Measurements from ENCODE around the gene SYTL3.

The SYTL3 gene

DNA sequence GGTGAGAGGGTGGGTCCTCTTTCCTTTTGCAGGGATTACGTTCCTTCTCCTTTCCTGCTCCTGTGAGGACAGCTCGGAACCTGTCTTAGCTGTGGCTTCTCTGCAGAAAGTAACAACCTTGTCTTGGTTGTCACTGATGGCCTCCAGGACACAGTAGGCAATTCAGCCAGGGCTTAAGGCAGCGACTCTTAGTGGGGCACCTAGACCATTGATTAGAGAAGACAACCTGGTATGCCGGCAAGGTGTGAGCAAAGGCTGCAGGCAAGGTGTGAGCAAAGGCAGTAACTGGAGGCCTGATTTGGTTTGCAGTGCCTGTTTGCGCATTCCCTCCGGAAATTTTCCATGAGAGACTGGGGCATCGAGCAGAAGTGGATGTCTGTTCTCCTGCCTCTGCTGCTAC is 42.9 kb upstream of the SYTL3 start:
- ChIA-PET POLR2A (no interaction called here), CTCF (interaction anchor here (1.0 to 1.7 kb wide), 2 partner anchors 386 to 392 kb away, joined by 3 to 4 read pairs; no protein-coding TSS in a partner anchor)
- no peak for DNase-seq (ENCODE audit: extremely low spot score)
- TF ChIP-seq TARDBP (IDR thresholded peaks at IDR 0.05) (no peak), ARNT (IDR thresholded peaks at IDR 0.05) (no peak), FOXK2 (IDR thresholded peaks at IDR 0.05) (no peak), SUZ12 (IDR thresholded peaks at IDR 0.05) (no peak), FOXM1 (IDR thresholded peaks at IDR 0.05; ENCODE audit: borderline replicate concordance) (no peak), ELF4 (IDR thresholded peaks at IDR 0.05) (no peak), CTBP1 (IDR thresholded peaks at IDR 0.05; ENCODE audit: borderline replicate concordance) (no peak), BHLHE40 (IDR thresholded peaks at IDR 0.05; ENCODE audit: borderline replicate concordance) (no peak), FOXA1 (IDR thresholded peaks at IDR 0.05) (no peak), SP1 (IDR thresholded peaks at IDR 0.05) (no peak), L3MBTL2 (conservative IDR thresholded peaks at IDR 0.05) (no peak)

- DNase-seq (ENCODE audit: extremely low spot score), result no peak
- ChIA-PET POLR2A (no interaction called here), CTCF (interaction anchor here (1.0 to 1.7 kb wide), 2 partner anchors 387 to 393 kb away, joined by 3 to 4 read pairs; no protein-coding TSS in a partner anchor)
- TF ChIP-seq TARDBP (IDR thresholded peaks at IDR 0.05), result no peak
- no peak for TF ChIP-seq SP1 (IDR thresholded peaks at IDR 0.05)
- no peak for TF ChIP-seq HDGF (IDR thresholded peaks at IDR 0.05; ENCODE audit: borderline replicate concordance)
- no peak for TF ChIP-seq L3MBTL2 (conservative IDR thresholded peaks at IDR 0.05)
- no peak for TF ChIP-seq CTBP1 (IDR thresholded peaks at IDR 0.05; ENCODE audit: borderline replicate concordance)
- no peak for TF ChIP-seq LEF1 (IDR thresholded peaks at IDR 0.05; ENCODE audit: borderline replicate concordance)
- no peak for TF ChIP-seq ELF4 (IDR thresholded peaks at IDR 0.05)
- TF ChIP-seq PKNOX1 (IDR thresholded peaks at IDR 0.05), result no peak
- TF ChIP-seq SUZ12 (IDR thresholded peaks at IDR 0.05), result no peak
- no peak for TF ChIP-seq FOXK2 (IDR thresholded peaks at IDR 0.05)
- TF ChIP-seq FOXM1 (IDR thresholded peaks at IDR 0.05; ENCODE audit: borderline replicate concordance), result no peak
- no peak for TF ChIP-seq BHLHE40 (IDR thresholded peaks at IDR 0.05; ENCODE audit: borderline replicate concordance)
- TF ChIP-seq FOXA1 (IDR thresholded peaks at IDR 0.05), result no peak
- TF ChIP-seq ARNT (IDR thresholded peaks at IDR 0.05), result no peak
- no peak for TF ChIP-seq ZNF384 (IDR thresholded peaks at IDR 0.05)
Observed at GRCh38 chr6:158607411-158608170, 42.3 kb upstream of the SYTL3 start.

DNA sequence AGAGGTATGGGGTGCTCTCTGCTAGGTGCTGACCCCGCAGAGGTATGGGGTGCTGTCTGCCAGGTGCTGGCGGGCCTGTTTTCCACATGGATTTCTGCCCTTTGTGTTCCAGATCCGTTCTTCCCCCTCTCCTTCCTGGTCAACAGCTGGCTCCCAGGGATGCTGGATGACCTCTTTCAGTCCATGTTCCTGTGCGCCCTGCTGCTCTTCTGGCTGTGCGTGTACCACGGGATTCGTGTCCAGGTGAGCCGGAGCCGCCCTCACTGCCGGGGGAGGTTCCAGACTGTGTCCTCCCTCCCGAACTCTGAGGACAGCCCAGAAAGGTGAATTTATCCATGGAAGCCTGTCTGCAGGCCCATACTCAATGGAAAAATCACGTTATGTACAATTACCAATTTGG is 41.6 kb upstream of the SYTL3 start:
- POLR2A ChIA-PET, result no interaction called here
- TF ChIP-seq FOXM1 (IDR thresholded peaks at IDR 0.05; ENCODE audit: borderline replicate concordance), result no peak
- no peak for TF ChIP-seq BHLHE40 (IDR thresholded peaks at IDR 0.05; ENCODE audit: borderline replicate concordance)
- no peak for TF ChIP-seq ELF4 (IDR thresholded peaks at IDR 0.05)
- no peak for TF ChIP-seq L3MBTL2 (conservative IDR thresholded peaks at IDR 0.05)
- TF ChIP-seq FOXA1 (IDR thresholded peaks at IDR 0.05), result no peak
- TF ChIP-seq NFRKB (IDR thresholded peaks at IDR 0.05), result no peak
- TF ChIP-seq ZNF384 (IDR thresholded peaks at IDR 0.05), result no peak
- no peak for TF ChIP-seq SP1 (IDR thresholded peaks at IDR 0.05)
- TF ChIP-seq PKNOX1 (IDR thresholded peaks at IDR 0.05), result no peak
- no peak for TF ChIP-seq CTBP1 (IDR thresholded peaks at IDR 0.05; ENCODE audit: borderline replicate concordance)
- TF ChIP-seq TARDBP (IDR thresholded peaks at IDR 0.05), result no peak
- no peak for DNase-seq (ENCODE audit: extremely low spot score)
- CTCF ChIA-PET, result interaction anchor here (1.7 kb wide), 1 partner anchor 387 kb away, joined by 4 read pairs; no protein-coding TSS in a partner anchor

- no peak for DNase-seq (ENCODE audit: extremely low spot score)
- CTCF ChIA-PET, result no interaction called here
- TF ChIP-seq SP1 (IDR thresholded peaks at IDR 0.05) (no peak), ARNT (IDR thresholded peaks at IDR 0.05) (no peak), ZNF384 (IDR thresholded peaks at IDR 0.05) (no peak), ELF4 (IDR thresholded peaks at IDR 0.05) (no peak), PKNOX1 (IDR thresholded peaks at IDR 0.05) (no peak), SUZ12 (IDR thresholded peaks at IDR 0.05) (no peak), LEF1 (IDR thresholded peaks at IDR 0.05; ENCODE audit: borderline replicate concordance) (no peak), BHLHE40 (IDR thresholded peaks at IDR 0.05; ENCODE audit: borderline replicate concordance) (no peak), NFRKB (IDR thresholded peaks at IDR 0.05) (no peak), CTBP1 (IDR thresholded peaks at IDR 0.05; ENCODE audit: borderline replicate concordance) (no peak), HDGF (IDR thresholded peaks at IDR 0.05; ENCODE audit: borderline replicate concordance) (no peak)
- POLR2A ChIA-PET, result no interaction called here
Observed at GRCh38 chr6:158609455-158610155, 40.2 kb upstream of the SYTL3 start.

- TF ChIP-seq ARNT (IDR thresholded peaks at IDR 0.05), result no peak
- TF ChIP-seq BHLHE40 (IDR thresholded peaks at IDR 0.05; ENCODE audit: borderline replicate concordance), result no peak
- no peak for TF ChIP-seq HDGF (IDR thresholded peaks at IDR 0.05; ENCODE audit: borderline replicate concordance)
- TF ChIP-seq ZNF384 (IDR thresholded peaks at IDR 0.05), result no peak
- no peak for TF ChIP-seq FOXM1 (IDR thresholded peaks at IDR 0.05; ENCODE audit: borderline replicate concordance)
- TF ChIP-seq FOXK2 (IDR thresholded peaks at IDR 0.05), result no peak
- no peak for TF ChIP-seq CTBP1 (IDR thresholded peaks at IDR 0.05; ENCODE audit: borderline replicate concordance)
- TF ChIP-seq NFRKB (IDR thresholded peaks at IDR 0.05), result no peak
- no peak for TF ChIP-seq TARDBP (IDR thresholded peaks at IDR 0.05)
- TF ChIP-seq SP1 (IDR thresholded peaks at IDR 0.05), result no peak
- no peak for TF ChIP-seq ELF4 (IDR thresholded peaks at IDR 0.05)
- no peak for TF ChIP-seq FOXA1 (IDR thresholded peaks at IDR 0.05)
- TF ChIP-seq L3MBTL2 (conservative IDR thresholded peaks at IDR 0.05), result no peak
- TF ChIP-seq PKNOX1 (IDR thresholded peaks at IDR 0.05), result no peak
- no peak for TF ChIP-seq SUZ12 (IDR thresholded peaks at IDR 0.05)
- TF ChIP-seq LEF1 (IDR thresholded peaks at IDR 0.05; ENCODE audit: borderline replicate concordance), result no peak
- no peak for DNase-seq (ENCODE audit: extremely low spot score)
- CTCF ChIA-PET, result no interaction called here
- POLR2A ChIA-PET, result no interaction called here
Observed at GRCh38 chr6:158610319-158610968, 39.4 kb upstream of the SYTL3 start.

Measured in HEK293T (cell line).